ENCODE data around the gene KAT6B. TPM values are rescaled to one million over a fixed set of nuclear protein-coding genes. Genes with fewer than 3 reads are reported as not detected.

The KAT6B gene
- total and polyA plus RNA-seq, 2 of the 8 experiments (the other 6 are each of a cell fraction or from before 2014, with no cell fraction given) = 7.3 to 30.8 TPM

DNA sequence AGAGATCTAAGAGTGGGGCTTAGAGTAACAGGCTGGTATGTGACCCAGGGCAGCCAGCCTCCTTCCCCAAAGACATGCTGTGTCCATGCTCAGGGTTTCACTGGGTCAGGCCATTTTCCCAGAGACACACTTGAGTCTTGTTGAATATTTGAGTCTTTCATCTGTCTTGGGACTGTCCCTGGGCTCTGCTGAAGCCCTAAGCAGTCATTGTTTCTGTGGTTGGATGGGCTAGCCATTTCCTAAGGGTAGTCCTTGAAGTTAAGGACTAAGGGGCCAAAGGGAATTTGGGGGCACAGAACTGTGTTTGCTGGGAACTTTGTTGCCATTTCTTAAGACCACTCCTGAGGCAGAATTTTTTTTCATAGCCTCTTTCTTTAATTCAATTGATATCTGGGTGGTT lies 186.6 kb downstream of the KAT6B start:
- H3K4me1 ChIP-seq (replicated peaks in 1 of 4; ENCODE audit: control insufficient read depth in 3 of 4, insufficient read depth in 4 of 4, low read length in 3 of 4) = no peaks in the 10 kb centered on the region; a peak in 1 of 7 replicates
- H2BK20ac ChIP-seq (ENCODE audit: low read length) = no peak overlapping the region
- no peak overlapping the region for H3K27ac ChIP-seq (ENCODE audit: low read depth, low read length)
- H3K36me3 ChIP-seq (ENCODE audit: control insufficient read depth in 2 of 4, insufficient read depth in 4 of 4, low read length in 3 of 4) = no peaks in the 10 kb centered on the region
- H3K27me3 ChIP-seq (replicated peaks in 1 of 4; ENCODE audit: control insufficient read depth in 3 of 4, extremely low read depth in 1 of 4, insufficient read depth in 3 of 4, low read length in 3 of 4) = no peaks in the 10 kb centered on the region
- H4K20me1 ChIP-seq (replicated peaks in 1 of 2; ENCODE audit: control insufficient read depth in 1 of 2, insufficient read depth in 2 of 2, low read length in 2 of 2) = no peaks in the 10 kb centered on the region
- H4K8ac ChIP-seq (ENCODE audit: extremely low read depth, insufficient read depth, low read length) = no peak overlapping the region
- H3K9me3 ChIP-seq (ENCODE audit: insufficient read depth in 2 of 2, low read depth in 1 of 2, low read length in 1 of 2) = no peaks in the 10 kb centered on the region
- no peaks in the 10 kb centered on the region for H3K79me2 ChIP-seq (ENCODE audit: control insufficient read depth in 1 of 2, insufficient read depth in 2 of 2, low read length in 2 of 2)
- FAIRE-seq = no peak
- H3K79me1 ChIP-seq (ENCODE audit: low read depth, low read length) = no peaks in the 10 kb centered on the region; the same call in 1 of the 2 replicates
- H3K23ac ChIP-seq (ENCODE audit: insufficient read length) = no peak overlapping the region
- no peak overlapping the region for H4K91ac ChIP-seq (replicated peaks; ENCODE audit: insufficient read length, low read length)
- no peak overlapping the region for H2BK15ac ChIP-seq (ENCODE audit: low read length)
- H3K4me3 ChIP-seq (ENCODE audit: extremely low read depth in 1 of 4, insufficient read depth in 2 of 4, low read depth in 3 of 4, low read length in 4 of 4) = no peak overlapping the region
- no peak overlapping the region for H3K4me2 ChIP-seq (ENCODE audit: insufficient read depth in 1 of 2, low read depth in 2 of 2, low read length in 2 of 2)
- no peak overlapping the region for H2AFZ ChIP-seq (ENCODE audit: low read length)
- H3K18ac ChIP-seq (ENCODE audit: extremely low read depth, low read length) = no peak overlapping the region
- ChIA-PET CTCF (ENCODE audit: partially characterized antibody) (interaction anchor here (0.9 to 1.3 kb wide), 3 partner anchors 11 to 86 kb away, joined by 3 read pairs; a partner anchor contains a TSS), POLR2A (ENCODE audit: partially characterized antibody) (no interaction called here)
- no peak overlapping the region for H2BK12ac ChIP-seq (ENCODE audit: low read depth, low read length)
- no peak overlapping the region for H3K56ac ChIP-seq (replicated peaks; ENCODE audit: insufficient read length, low read depth, low read length)
- H3K23me2 ChIP-seq (ENCODE audit: low read depth, low read length) = no peaks in the 10 kb centered on the region
- no peak overlapping the region for H2AK5ac ChIP-seq (ENCODE audit: low read depth, low read length)
- no peak overlapping the region for H3K9ac ChIP-seq (replicated peaks in 1 of 4; ENCODE audit: extremely low read depth in 1 of 4, low read depth in 3 of 4, low read length in 3 of 4)
- no peak overlapping the region for H3K4ac ChIP-seq (replicated peaks; ENCODE audit: insufficient read length, low read depth, low read length)
- no peak overlapping the region for H2BK5ac ChIP-seq (ENCODE audit: low read depth, low read length)
- DNase-seq (ENCODE audit: low read depth in 1 of 2, low spot score in 2 of 2) = no peak
- no peak overlapping the region for H4K5ac ChIP-seq (ENCODE audit: insufficient read length, low read depth, low read length)
- no peak overlapping the region for H3K14ac ChIP-seq (ENCODE audit: insufficient read length)
- H2BK120ac ChIP-seq (replicated peaks; ENCODE audit: low read depth, low read length) = no peak overlapping the region
- TF ChIP-seq POLR2A (IDR thresholded peaks at IDR 0.05; ENCODE audit: control extremely low read depth in 1 of 2, low read depth in 2 of 2, low read length in 2 of 2) (no peak), SIN3A (conservative IDR thresholded peaks at IDR 0.05 in 1 of 2, IDR thresholded peaks at IDR 0.05 in 1 of 2; ENCODE audit: low read depth in 1 of 2, low read length in 2 of 2) (no peak), ZNF274 (IDR thresholded peaks at IDR 0.05; ENCODE audit: borderline replicate concordance, extremely low read depth, low read length) (no peak), EZH2 (IDR thresholded peaks at IDR 0.05; ENCODE audit: low read depth, low read length, severe bottlenecking) (no peak), RAD21 (IDR thresholded peaks at IDR 0.05 in 1 of 2, conservative IDR thresholded peaks at IDR 0.05 in 1 of 2; ENCODE audit: low read depth in 2 of 2, low read length in 2 of 2) (no peak), ASH2L (IDR thresholded peaks at IDR 0.05; ENCODE audit: low read length) (no peak), MAFK (IDR thresholded peaks at IDR 0.05; ENCODE audit: low read depth, low read length) (no peak), POLR2AphosphoS5 (IDR thresholded peaks at IDR 0.05; ENCODE audit: low read depth, low read length) (no peak)
- TF ChIP-seq, protein P1, sequence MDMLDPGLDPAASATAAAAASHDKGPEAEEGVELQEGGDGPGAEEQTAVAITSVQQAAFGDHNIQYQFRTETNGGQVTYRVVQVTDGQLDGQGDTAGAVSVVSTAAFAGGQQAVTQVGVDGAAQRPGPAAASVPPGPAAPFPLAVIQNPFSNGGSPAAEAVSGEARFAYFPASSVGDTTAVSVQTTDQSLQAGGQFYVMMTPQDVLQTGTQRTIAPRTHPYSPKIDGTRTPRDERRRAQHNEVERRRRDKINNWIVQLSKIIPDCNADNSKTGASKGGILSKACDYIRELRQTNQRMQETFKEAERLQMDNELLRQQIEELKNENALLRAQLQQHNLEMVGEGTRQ (IDR thresholded peaks at IDR 0.05; ENCODE audit: low read length) = no peak

Data from H1 (cell line).